Esophagus muscularis mucosa (tissue), 4 donors: ENCODE measurements around the gene USP16.

Experiments used
- CTCF ChIP-seq, 3 experiments: fragments of 200-600 bp in 2 of 3; fragments of 450-650 bp in 1 of 3; sonication (generic) in 2 of 3; IDR thresholded peaks; one replicate each; pipeline ENCODE4 v1.5.1; 2017 to 2019; ENCODE audit warnings: antibody characterized with exemption in 3 of 3, mild to moderate bottlenecking in 2 of 3, moderate library complexity in 1 of 3
- EP300 ChIP-seq: sonication (generic); formaldehyde crosslinking; IDR thresholded peaks from one replicate; pipeline ENCODE4 v1.6.1; 2017; ENCODE audit warnings: antibody characterized with exemption
- POLR2A ChIP-seq: fragments of 450-650 bp; IDR thresholded peaks from one replicate; pipeline ENCODE4 v1.6.1; 2017; ENCODE audit warnings: antibody characterized with exemption, moderate library complexity, mild to moderate bottlenecking, low read depth
- POLR2AphosphoS5 ChIP-seq, 2 donors: sonication (generic); formaldehyde crosslinking; IDR thresholded peaks; one replicate each; pipeline ENCODE4 v1.6.1; 2017; ENCODE audit warnings: antibody characterized with exemption in 2 of 2

- TF ChIP-seq POLR2AphosphoS5 (IDR thresholded peaks at IDR 0.05) (no peak), CTCF (IDR thresholded peaks at IDR 0.05) (no peak), POLR2A (no peak), EP300 (no peak)
Measured at GRCh38 chr21:29033871-29034270, 9.4 kb downstream of the USP16 start.
